Endothelial cell of umbilical vein (primary cell): ENCODE data around the gene SLC27A6. TPM values are rescaled to one million over a fixed set of nuclear protein-coding genes. Genes with fewer than 3 reads are reported as not detected.

Experiments used
- BruUV-seq: library from RNA; stranded (reverse); fragments of 400-500 nt; replicated peaks from 2 replicates; lab custom pipeline; 2021; lab: Mats Ljungman, UMichigan
- CTCF ChIA-PET: fragments of 300-600, 350-600 bp; sonication (Branson Sonifier 250); formaldehyde crosslinking; loops from one replicate; lab custom pipeline; 2021; ENCODE audit warnings: antibody characterized with exemption, inconsistent platforms; lab: Charles Lee
- POLR2A ChIA-PET: fragments of 300-600, 350-600 bp; sonication (Branson Sonifier 250); formaldehyde crosslinking; loops from one replicate; lab custom pipeline; 2021; ENCODE audit warnings: antibody characterized with exemption, inconsistent platforms; lab: Charles Lee
- DNase-seq: peaks from one replicate; pipeline ENCODE4 v3.0.0-alpha.2; 2011; ENCODE audit warnings: low read depth, low spot score
- FAIRE-seq: peaks from 2 replicates; lab custom pipeline; 2011; peaks lifted over from hg19 to GRCh38; lab: Jason Lieb, UNC
- H2AFZ ChIP-seq: 2 replicates; pipeline ENCODE4 v1.6.0; 2012; ENCODE audit warnings: low read depth, low read length, control low read depth, inconsistent platforms
- H3K27ac ChIP-seq: 2 replicates; pipeline ENCODE4 v1.5.1; 2011; ENCODE audit warnings: low read depth, mild to moderate bottlenecking, control low read depth, low read length, moderate library complexity; ENCODE audit not compliant: insufficient read depth
- H3K27me3 ChIP-seq, 2 experiments: 2 replicates each; pipeline versions ENCODE4 v1.6.0 to v1.6.1; 2011; ENCODE audit warnings: low read length in 2 of 2, mixed read lengths in 1 of 2; ENCODE audit not compliant: control insufficient read depth in 2 of 2, insufficient read depth in 2 of 2
- H3K36me3 ChIP-seq, 2 experiments: 2 replicates in 1 of 2; 3 replicates in 1 of 2; pipeline ENCODE4 v1.5.1; 2011; ENCODE audit warnings: low read length in 2 of 2, mild to moderate bottlenecking in 1 of 2, moderate library complexity in 1 of 2; ENCODE audit not compliant: control insufficient read depth in 2 of 2, insufficient read depth in 2 of 2; ENCODE audit errors: extremely low read depth in 1 of 2
- H3K4me1 ChIP-seq: 3 replicates; pipeline ENCODE4 v1.5.1; 2011; ENCODE audit warnings: mild to moderate bottlenecking, low read length; ENCODE audit not compliant: control insufficient read depth, insufficient read depth; ENCODE audit errors: extremely low read depth
- H3K4me2 ChIP-seq: 2 replicates; pipeline ENCODE4 v1.6.1; 2011; ENCODE audit warnings: low read length, control low read depth, mixed read lengths; ENCODE audit not compliant: insufficient read depth
- H3K4me3 ChIP-seq, 3 experiments: fragments of 200-600 bp in 1 of 3; sonication (generic), shearing (Covaris generic) in 1 of 3; replicated peaks in 1 of 3; 2 replicates each; pipeline ENCODE4 v1.5.1; 2011 to 2016; ENCODE audit warnings: control low read depth in 3 of 3, low read length in 3 of 3, mild to moderate bottlenecking in 2 of 3, inconsistent platforms in 1 of 3, low read depth in 1 of 3, moderate library complexity in 1 of 3; ENCODE audit not compliant: insufficient read depth in 1 of 3
- H3K79me2 ChIP-seq: 2 replicates; pipeline ENCODE4 v1.6.0; 2012; ENCODE audit warnings: low read length, inconsistent platforms; ENCODE audit not compliant: control insufficient read depth, insufficient read depth
- H3K9ac ChIP-seq: replicated peaks from 2 replicates; pipeline ENCODE3; 2011; ENCODE audit warnings: low read length, control low read depth; ENCODE audit not compliant: insufficient read depth; ENCODE audit errors: extremely low read depth
- H3K9me1 ChIP-seq: replicated peaks from 3 replicates; pipeline ENCODE4 v1.6.0; 2011; ENCODE audit warnings: mild to moderate bottlenecking, low read length; ENCODE audit not compliant: control insufficient read depth, insufficient read depth; ENCODE audit errors: extremely low read depth
- H3K9me3 ChIP-seq: replicated peaks from 2 replicates; pipeline ENCODE4 v1.5.1; 2012; ENCODE audit warnings: low read length, inconsistent platforms; ENCODE audit not compliant: control insufficient read depth, insufficient read depth
- H4K20me1 ChIP-seq: replicated peaks from 2 replicates; pipeline ENCODE3; 2011; ENCODE audit warnings: mild to moderate bottlenecking, low read length; ENCODE audit not compliant: control insufficient read depth, insufficient read depth; ENCODE audit errors: extremely low read depth
- CTCF ChIP-seq, 2 donors: IDR thresholded peaks; 1 replicate in 1 of 2; 2 replicates in 1 of 2; pipeline ENCODE4 v1.5.1; 2011; ENCODE audit warnings: low read length in 2 of 2, mild to moderate bottlenecking in 2 of 2, moderate library complexity in 2 of 2, control low read depth in 1 of 2, inconsistent platforms in 1 of 2, low read depth in 1 of 2; ENCODE audit not compliant: insufficient read depth in 1 of 2; ENCODE audit errors: extremely low read depth in 1 of 2
- EZH2 ChIP-seq: IDR thresholded peaks from 2 replicates; pipeline ENCODE4 v1.6.1; 2012; ENCODE audit warnings: borderline replicate concordance, low read depth, mild to moderate bottlenecking, moderate library complexity, low read length, inconsistent platforms; ENCODE audit not compliant: severe bottlenecking
- FOS ChIP-seq: IDR thresholded peaks from 2 replicates; pipeline ENCODE4 v1.6.1; 2011; ENCODE audit warnings: mild to moderate bottlenecking, low read length, moderate library complexity, borderline replicate concordance; ENCODE audit not compliant: insufficient read depth
- GATA2 ChIP-seq: IDR thresholded peaks from 2 replicates; pipeline ENCODE4 v1.7.0; 2011; ENCODE audit warnings: low read depth, mild to moderate bottlenecking, moderate library complexity, mixed read lengths, low read length; ENCODE audit not compliant: insufficient read length, insufficient read depth
- JUN ChIP-seq: IDR thresholded peaks from 2 replicates; pipeline ENCODE4 v1.6.1; 2011; ENCODE audit warnings: borderline replicate concordance, low read depth; ENCODE audit not compliant: insufficient read length, insufficient read depth
- MAX ChIP-seq: IDR thresholded peaks from 2 replicates; pipeline ENCODE4 v1.6.1; 2011; ENCODE audit not compliant: insufficient read depth, insufficient read length
- MYC ChIP-seq: IDR thresholded peaks from one replicate; pipeline ENCODE4 v1.6.1; 2011; ENCODE audit warnings: mild to moderate bottlenecking, low read depth, low read length
- POLR2A ChIP-seq: IDR thresholded peaks from 2 replicates; pipeline ENCODE4 v1.6.1; 2012; ENCODE audit warnings: low read depth, mild to moderate bottlenecking, control low read depth, low read length
- POLR2AphosphoS5 ChIP-seq: IDR thresholded peaks from 2 replicates; pipeline ENCODE4 v1.6.1; 2012; ENCODE audit warnings: low read depth, mild to moderate bottlenecking, control low read depth, low read length, moderate library complexity; ENCODE audit not compliant: insufficient read depth
- dilution Hi-C: fragments of 300-500 bp; cut with MboI; formaldehyde crosslinking; loops from one replicate; pipeline ENCODE4 v1.15.0; 2019; ENCODE audit warnings: low sequenced_read_pairs; ENCODE audit not compliant: extremely low pct_ligation_motif_present
- intact Hi-C: fragments of 100-400 bp; cut with micrococcal nuclease; formaldehyde crosslinking; loops from one replicate; pipeline ENCODE4 v1.10.0; 2022
- polyA plus RNA-seq, 4 experiments: library from polyadenylated mRNA; depleted of rRNA in 3 of 4; stranded (reverse) in 3 of 4; unstranded in 1 of 4; fragments of >200 nt; gene quantifications; 2 replicates each; pipeline versions ENCODE4 v1.2.1 to v1.2.3, GENCODE V29; 2011 to 2012; ENCODE audit warnings: missing spikeins in 1 of 4
- total RNA-seq: library from RNA; stranded (reverse); gene quantifications from 2 replicates; pipeline ENCODE4 v1.2.3, GENCODE V29; 2021

Gene SLC27A6
- total and polyA plus RNA-seq, 2 donors (not counting 3 experiments of a cell fraction or from before 2014, with no cell fraction given), result 0.10 TPM; not detected in 1

- DNase-seq (no peak), FAIRE-seq (no peak)
- no TSS peak for BruUV-seq
- dilution Hi-C loops (no loop called here), intact Hi-C loops (no loop called here)
- CTCF ChIA-PET, result no interaction called here
- Histone ChIP-seq H4K20me1 (no peaks in the 10 kb centered on the region), H3K4me3 (no peak overlapping the region), H3K27ac (no peak overlapping the region), H3K9me3 (no peaks in the 10 kb centered on the region), H3K27me3 (no peaks in the 10 kb centered on the region), H3K9me1 (no peaks in the 10 kb centered on the region), H3K4me1 (no peaks in the 10 kb centered on the region), H3K79me2 (no peaks in the 10 kb centered on the region), H3K9ac (no peak overlapping the region), H2AFZ (no peak overlapping the region), H3K4me2 (no peak overlapping the region), H3K36me3 (no peaks in the 10 kb centered on the region)
- POLR2A ChIA-PET, result no interaction called here
- TF ChIP-seq JUN, result no peak
- no peak for TF ChIP-seq MAX
- no peak for TF ChIP-seq POLR2AphosphoS5
- no peak for TF ChIP-seq MYC
- no peak for TF ChIP-seq FOS
Observed at GRCh38 chr5:129041196-129041881, 76.1 kb downstream of the SLC27A6 start.

GRCh38 chr5:129042306-129042705 is 77.0 kb downstream of the SLC27A6 start:
- Histone ChIP-seq H3K9me3 (no peaks in the 10 kb centered on the region), H3K9me1 (no peaks in the 10 kb centered on the region), H3K36me3 (no peaks in the 10 kb centered on the region), H2AFZ (no peak overlapping the region), H3K4me3 (no peak overlapping the region), H3K4me1 (no peaks in the 10 kb centered on the region), H3K27me3 (no peaks in the 10 kb centered on the region), H3K4me2 (no peak overlapping the region), H4K20me1 (no peaks in the 10 kb centered on the region), H3K79me2 (no peaks in the 10 kb centered on the region), H3K27ac (no peak overlapping the region), H3K9ac (no peak overlapping the region)
- TF ChIP-seq MYC (no peak), CTCF (IDR thresholded peaks at IDR 0.05; ENCODE audit: extremely low read depth in 1 of 2, insufficient read depth in 1 of 2, low read depth in 1 of 2, low read length in 2 of 2) (no peak), JUN (no peak), POLR2A (no peak), POLR2AphosphoS5 (no peak), EZH2 (no peak), MAX (no peak), FOS (no peak), GATA2 (no peak)
- POLR2A ChIA-PET, result no interaction called here
- no peak for DNase-seq
- dilution Hi-C loops, result no loop called here
- CTCF ChIA-PET, result no interaction called here
- no TSS peak for BruUV-seq
- no peak for FAIRE-seq
- intact Hi-C loops, result no loop called here
